Measurements from ENCODE around the gene MAFG.

GRCh38 chr17:81923302-81924260 is 4.0 kb downstream of the MAFG start:
- TF ChIP-seq, protein P1, sequence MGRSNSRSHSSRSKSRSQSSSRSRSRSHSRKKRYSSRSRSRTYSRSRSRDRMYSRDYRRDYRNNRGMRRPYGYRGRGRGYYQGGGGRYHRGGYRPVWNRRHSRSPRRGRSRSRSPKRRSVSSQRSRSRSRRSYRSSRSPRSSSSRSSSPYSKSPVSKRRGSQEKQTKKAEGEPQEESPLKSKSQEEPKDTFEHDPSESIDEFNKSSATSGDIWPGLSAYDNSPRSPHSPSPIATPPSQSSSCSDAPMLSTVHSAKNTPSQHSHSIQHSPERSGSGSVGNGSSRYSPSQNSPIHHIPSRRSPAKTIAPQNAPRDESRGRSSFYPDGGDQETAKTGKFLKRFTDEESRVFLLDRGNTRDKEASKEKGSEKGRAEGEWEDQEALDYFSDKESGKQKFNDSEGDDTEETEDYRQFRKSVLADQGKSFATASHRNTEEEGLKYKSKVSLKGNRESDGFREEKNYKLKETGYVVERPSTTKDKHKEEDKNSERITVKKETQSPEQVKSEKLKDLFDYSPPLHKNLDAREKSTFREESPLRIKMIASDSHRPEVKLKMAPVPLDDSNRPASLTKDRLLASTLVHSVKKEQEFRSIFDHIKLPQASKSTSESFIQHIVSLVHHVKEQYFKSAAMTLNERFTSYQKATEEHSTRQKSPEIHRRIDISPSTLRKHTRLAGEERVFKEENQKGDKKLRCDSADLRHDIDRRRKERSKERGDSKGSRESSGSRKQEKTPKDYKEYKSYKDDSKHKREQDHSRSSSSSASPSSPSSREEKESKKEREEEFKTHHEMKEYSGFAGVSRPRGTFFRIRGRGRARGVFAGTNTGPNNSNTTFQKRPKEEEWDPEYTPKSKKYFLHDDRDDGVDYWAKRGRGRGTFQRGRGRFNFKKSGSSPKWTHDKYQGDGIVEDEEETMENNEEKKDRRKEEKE (IDR thresholded peaks at IDR 0.05), result no peak
- peak; percentile 96 for TF ChIP-seq MAFF (IDR thresholded peaks at IDR 0.05; ENCODE audit: low read depth, low read length)
- TF ChIP-seq, protein P2, sequence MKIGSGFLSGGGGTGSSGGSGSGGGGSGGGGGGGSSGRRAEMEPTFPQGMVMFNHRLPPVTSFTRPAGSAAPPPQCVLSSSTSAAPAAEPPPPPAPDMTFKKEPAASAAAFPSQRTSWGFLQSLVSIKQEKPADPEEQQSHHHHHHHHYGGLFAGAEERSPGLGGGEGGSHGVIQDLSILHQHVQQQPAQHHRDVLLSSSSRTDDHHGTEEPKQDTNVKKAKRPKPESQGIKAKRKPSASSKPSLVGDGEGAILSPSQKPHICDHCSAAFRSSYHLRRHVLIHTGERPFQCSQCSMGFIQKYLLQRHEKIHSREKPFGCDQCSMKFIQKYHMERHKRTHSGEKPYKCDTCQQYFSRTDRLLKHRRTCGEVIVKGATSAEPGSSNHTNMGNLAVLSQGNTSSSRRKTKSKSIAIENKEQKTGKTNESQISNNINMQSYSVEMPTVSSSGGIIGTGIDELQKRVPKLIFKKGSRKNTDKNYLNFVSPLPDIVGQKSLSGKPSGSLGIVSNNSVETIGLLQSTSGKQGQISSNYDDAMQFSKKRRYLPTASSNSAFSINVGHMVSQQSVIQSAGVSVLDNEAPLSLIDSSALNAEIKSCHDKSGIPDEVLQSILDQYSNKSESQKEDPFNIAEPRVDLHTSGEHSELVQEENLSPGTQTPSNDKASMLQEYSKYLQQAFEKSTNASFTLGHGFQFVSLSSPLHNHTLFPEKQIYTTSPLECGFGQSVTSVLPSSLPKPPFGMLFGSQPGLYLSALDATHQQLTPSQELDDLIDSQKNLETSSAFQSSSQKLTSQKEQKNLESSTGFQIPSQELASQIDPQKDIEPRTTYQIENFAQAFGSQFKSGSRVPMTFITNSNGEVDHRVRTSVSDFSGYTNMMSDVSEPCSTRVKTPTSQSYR (CRISPR knock-in tag; IDR thresholded peaks at IDR 0.05; ENCODE audit: borderline replicate concordance), result no peak
- TF ChIP-seq, protein P3, sequence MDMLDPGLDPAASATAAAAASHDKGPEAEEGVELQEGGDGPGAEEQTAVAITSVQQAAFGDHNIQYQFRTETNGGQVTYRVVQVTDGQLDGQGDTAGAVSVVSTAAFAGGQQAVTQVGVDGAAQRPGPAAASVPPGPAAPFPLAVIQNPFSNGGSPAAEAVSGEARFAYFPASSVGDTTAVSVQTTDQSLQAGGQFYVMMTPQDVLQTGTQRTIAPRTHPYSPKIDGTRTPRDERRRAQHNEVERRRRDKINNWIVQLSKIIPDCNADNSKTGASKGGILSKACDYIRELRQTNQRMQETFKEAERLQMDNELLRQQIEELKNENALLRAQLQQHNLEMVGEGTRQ (IDR thresholded peaks at IDR 0.05; ENCODE audit: low read depth, low read length), result no peak
- TF ChIP-seq, protein P3 (CRISPR knock-in tag; IDR thresholded peaks at IDR 0.05; ENCODE audit: borderline replicate concordance), result no peak
- TF ChIP-seq ZBTB7A (CRISPR knock-in tag; IDR thresholded peaks at IDR 0.05), result no peak
- TF ChIP-seq HOXA7 (CRISPR knock-in tag; IDR thresholded peaks at IDR 0.05), result no peak

All from HepG2 (cell line).